ENCODE measurements around the gene TMEM178B.
"Not testable (repeated sequence)": the region's sequence is repeated elsewhere in the genome, so short reads cannot be mapped to it uniquely, and the experiment has no call there.

Gene TMEM178B

DNA sequence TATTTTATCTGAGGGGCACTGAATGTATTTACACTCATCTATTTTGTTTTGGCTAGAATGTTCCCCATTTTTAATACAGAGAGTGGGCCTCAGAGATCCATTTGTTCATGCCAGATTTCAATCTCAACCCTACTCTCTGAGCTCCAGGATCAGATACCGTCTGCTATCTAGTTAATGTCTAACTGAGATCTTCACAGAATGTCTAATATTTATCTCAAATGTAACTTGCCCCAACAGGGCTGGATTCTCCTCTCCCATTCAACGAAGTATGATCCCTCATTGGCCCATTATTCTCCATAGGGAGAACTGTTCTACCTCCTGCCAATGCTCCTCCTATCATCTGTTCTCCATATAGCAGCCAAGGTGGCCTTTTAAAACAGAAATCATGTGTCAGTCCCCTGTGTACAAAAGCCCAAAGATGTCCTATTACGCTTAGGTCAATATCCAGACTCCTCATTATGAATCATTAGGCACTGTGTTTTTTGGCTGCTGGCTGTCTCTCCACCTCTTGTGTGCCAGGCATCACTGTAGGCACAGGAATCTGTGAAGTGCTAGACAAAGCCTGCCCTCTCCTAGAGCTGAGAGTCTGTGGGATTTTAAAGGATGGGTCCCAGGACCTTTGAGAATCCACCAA is 308.0 kb downstream of the TMEM178B start:
- DNase-seq (ENCODE audit: low read depth in 2 of 3, low spot score in 2 of 3) = no peak

DNA sequence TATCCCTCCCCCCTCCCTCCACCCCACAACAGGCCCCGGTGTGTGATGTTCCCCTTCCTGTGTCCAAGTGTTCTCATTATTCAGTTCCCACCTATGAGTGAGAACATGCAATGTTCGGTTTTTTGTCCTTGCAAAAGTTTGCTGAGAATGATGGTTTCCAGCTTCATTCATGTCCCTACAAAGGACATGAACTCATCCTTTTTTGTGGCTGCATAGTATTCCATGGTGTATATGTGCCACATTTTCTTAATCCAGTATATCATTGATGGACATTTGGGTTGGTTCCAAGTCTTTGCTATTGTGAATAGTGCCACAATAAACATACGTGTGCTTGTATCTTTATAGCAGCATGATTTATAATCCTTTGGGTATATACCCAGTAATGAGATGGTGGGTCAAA is 309.5 kb downstream of the TMEM178B start:
- not testable (repeated sequence) for DNase-seq (ENCODE audit: low read depth in 2 of 3, low spot score in 2 of 3)

DNA sequence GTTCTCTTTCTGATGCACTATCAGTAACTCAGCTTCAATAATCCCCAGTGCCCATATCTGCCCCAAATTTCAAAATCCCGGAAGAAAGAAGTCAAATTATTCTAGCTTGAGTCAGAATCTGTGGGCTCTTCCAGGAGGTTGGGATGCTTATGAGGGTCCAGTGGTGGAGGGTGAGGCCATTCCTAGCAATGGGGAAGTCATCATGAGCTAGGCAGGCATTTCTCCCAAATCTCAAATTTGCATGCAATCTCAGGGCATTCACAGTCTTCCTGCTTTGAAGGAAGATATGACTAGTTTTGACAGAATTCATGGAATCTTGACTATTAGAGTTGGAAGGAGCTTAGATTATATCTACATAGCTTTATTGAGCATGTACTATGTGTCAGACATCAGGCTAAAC is 313.0 kb downstream of the TMEM178B start:
- no peak for DNase-seq (ENCODE audit: low read depth in 2 of 3, low spot score in 2 of 3)

DNA sequence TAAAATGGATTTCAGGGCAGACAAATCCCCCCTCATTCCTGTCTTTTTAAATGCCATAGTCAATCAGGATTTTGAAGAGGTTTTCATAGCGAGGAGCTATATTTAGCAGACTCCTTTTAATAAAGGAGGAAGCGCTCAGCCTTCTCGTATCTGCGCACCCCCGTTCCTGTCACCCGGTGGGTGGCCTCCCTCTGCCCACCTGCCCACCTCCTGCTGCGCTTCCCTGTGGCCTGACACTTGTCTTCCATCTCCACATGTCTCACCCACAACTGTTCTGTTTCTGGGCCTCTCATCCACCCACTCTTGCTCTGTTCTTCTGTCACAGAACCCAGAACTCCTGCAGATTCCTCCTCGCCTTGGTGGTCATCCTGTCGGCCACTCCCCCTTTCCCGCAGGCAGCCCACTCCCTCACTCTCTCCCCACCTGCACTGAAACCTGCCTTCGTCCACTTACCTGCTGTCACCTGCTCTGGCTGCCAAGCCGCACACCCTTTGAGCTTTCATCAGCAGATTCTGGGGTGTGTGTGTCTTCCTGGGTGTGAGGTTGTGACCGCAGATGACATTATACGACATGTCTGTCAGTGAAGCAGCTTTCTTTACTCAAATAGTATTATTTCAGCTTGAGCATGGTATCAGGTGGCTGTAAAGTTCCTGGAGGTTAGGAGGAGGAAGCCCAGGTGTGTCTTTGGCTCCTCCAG is 313.8 kb downstream of the TMEM178B start:
- no peak for DNase-seq (ENCODE audit: low read depth in 2 of 3, low spot score in 2 of 3)

DNA sequence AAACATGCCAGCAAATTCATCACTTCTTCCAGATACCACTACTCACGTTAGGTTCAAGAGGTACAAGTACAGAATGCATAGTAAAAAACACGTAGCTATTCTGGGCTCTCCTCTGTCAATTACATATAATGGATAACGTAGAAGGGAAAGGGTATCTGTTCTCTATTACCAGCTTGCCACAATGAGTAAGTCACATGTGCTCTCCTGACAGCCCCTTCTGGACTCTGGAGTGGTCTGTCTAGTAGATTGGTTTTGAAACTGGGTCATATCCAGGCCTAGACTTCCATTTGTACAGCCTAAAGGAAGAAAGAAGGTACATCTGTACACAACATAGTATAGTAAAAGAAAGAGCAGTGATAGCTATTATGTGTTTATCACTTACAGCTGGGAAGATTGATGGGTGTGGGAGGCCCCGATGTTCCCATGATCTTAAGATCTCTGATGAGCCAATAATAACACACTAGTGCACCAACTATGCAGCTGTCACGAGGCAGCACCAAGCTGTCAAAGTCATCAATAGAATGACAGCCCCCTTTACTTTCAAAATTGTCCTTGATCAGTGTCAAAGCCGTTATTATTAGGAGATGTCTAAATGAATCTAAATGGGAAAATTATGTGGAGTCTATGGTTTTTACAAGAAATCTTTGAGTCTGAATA is 315.4 kb downstream of the TMEM178B start:
- no peak for DNase-seq (ENCODE audit: low read depth in 2 of 3, low spot score in 2 of 3)

DNA sequence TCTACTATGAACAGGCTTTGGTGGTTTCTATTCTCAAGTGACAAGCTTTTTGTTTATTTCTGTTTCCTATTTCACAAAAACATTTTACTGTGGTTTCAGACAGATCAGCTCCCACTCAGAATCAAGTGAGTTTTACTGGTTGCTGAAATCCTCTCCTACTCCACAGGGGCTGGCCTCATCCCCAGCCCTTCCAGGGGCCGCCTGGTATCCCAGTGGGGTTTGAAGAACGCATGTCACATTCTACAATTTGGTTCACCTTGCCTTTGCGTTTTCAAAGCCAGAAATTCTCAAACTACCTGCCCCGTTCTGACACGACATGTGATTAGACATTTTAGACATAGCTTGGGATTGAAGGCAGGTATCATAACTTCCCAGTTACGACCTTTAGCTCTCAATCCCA is 316.5 kb downstream of the TMEM178B start:
- no peak for DNase-seq (ENCODE audit: low read depth in 2 of 3, low spot score in 2 of 3)

DNA sequence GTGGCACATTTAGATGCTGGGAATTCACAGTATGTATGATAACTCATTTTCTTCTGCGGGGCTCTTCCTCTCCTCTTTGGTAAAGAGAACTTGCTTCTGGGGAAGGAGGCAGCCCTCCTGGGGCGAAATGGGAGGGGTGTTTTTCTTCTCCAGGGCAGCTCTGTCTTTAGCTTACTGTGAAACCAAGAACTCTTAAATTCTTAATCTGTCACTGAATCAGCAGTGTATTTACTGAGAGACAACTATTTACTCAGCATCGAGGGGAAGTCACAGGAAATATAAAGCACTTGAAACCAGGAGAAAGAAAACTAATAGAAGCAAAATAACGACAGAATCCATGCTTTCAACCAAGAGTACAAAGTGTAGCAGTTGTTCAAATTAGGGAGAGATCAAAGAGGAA is 319.2 kb downstream of the TMEM178B start:
- no peak for DNase-seq (ENCODE audit: low read depth in 2 of 3, low spot score in 2 of 3)

DNA sequence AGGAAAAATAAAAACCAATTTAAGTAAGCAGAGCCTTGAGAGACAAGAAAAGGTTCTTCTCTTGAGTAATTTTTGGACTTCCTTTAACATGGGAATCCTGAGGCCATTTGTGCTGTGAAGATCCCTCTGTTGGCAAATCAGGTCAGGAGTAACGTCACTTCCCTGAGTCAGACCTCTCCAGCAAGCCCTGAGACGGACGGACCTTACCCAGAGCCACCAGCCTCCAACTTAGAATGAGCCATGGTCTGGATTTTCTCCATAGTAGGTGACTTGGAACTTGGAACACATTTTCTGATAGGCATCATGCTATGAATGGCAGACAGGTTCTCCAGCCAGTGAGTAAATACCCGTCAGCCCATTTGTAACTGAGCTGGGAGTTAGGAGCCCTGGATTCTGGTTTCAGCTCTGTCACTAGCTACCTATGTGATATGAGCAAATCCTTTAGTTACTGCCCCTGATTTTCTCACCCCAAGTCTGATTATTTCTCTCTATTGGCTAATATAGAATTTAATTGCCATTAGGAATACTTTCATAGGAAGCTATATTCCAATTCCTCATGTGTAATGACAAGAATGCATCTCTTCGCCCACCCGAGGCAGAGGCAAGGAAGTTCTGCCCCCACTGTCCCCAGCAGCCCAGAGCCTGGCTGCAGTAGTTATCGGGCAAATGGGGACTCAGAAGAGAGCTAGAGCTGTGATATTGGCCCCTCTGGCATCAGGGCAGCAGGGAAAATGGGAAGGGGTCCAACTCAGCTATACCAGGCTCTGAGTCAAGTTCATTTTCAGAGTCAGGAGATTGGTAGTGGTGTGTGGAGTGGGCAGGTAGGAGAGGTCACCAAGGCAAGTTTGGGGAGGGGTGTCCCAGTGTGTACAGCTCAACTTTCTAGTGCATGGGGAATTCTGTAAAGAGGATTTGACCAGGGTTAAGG is 323.6 kb downstream of the TMEM178B start:
- DNase-seq (ENCODE audit: low read depth in 2 of 3, low spot score in 2 of 3) = no peak

DNA sequence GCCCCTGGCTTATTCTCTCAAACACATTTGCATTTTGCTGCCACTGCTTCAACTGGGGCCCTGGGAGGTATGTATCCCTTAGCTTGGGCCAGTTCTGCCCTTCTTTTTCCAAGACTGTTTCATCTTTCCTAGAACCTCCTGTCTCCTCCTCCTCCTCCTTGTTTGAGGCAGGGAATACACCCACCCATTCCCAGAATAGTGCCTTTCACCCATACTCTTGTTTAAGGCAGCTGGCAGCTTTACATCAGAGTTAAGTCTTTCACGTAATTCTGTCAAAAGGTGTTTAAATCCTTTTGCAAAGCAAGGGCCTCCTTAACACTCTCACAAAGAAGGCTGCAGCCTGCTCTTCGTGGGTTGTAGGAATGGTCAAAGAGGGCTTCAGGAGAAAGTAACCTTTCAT is 326.5 kb downstream of the TMEM178B start:
- DNase-seq (ENCODE audit: low read depth in 2 of 3, low spot score in 2 of 3) = no peak

DNA sequence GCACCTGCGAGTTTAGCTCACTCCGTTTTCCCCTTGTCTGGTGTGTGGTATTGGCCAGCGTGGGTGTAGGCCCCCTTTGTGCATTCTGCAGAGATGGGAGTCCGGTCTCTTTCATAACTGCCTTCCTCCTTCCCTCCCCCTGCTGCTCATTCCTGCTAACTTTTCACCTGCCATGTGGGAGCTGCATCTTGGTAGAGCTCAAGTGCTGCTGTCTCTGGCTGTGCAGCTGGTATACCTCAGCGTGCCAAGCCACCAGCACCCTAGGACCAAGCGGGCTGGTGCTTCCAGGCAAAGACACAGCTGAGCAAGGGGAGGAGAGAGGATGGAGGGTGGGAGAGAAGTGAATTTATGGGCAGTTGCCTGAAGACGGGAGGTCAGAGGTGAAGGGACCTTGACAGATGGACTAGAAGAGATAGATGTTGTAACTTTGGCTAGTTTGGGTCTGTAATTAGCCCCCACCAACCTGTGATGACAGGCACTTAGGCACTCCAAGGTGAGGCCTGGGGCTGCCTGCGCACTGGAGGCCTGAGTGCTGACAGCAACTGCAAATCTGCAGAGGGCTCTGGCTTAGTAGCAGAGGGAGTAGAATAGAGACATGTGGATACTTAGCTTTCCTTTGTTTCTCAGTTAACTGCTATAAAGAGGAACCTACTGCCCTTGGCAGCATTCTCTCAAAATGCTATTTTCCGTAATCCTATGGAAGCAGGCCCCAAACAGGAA is 328.6 kb downstream of the TMEM178B start:
- no peak for DNase-seq (ENCODE audit: low read depth in 2 of 3, low spot score in 2 of 3)

DNA sequence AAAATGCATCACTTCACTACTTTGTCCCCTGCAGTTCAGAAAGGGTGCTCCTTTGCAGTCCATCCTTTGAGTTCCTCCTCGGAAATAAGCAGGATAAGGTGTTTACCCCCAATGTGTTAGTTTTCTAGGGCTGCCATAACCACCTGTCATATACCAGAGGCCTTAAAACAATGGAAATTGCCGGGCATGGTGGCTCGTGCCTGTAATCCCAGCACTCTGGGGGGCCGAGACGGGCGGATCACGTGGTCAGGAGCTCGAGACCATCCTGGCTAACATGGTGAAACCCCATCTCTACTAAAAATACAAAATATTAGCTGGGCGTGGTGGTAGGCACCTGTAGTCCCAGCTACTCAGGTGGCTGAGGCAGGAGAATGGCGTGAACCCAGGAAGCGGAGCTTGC is 330.0 kb downstream of the TMEM178B start:
- not testable (repeated sequence) for DNase-seq (ENCODE audit: low read depth in 2 of 3, low spot score in 2 of 3)

DNA sequence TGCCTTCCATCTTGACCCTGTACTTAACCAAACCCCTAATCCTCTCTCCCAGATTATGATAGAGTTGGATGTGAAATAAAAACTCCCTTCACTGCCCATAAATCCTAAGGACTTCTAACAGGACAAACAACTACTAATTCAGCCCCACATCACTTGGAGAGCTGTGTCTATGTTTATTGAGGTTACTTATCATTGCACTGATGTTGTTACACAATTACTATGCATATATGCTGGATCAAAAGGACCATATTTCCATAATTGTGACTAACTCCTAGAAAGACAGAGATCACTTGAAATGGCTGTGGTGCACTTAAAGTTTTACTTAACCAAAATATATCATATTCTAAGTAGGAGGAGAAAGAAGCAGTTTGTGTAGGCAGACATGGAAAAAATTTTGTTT is 332.5 kb downstream of the TMEM178B start:
- no peak for DNase-seq (ENCODE audit: low read depth in 2 of 3, low spot score in 2 of 3)

DNA sequence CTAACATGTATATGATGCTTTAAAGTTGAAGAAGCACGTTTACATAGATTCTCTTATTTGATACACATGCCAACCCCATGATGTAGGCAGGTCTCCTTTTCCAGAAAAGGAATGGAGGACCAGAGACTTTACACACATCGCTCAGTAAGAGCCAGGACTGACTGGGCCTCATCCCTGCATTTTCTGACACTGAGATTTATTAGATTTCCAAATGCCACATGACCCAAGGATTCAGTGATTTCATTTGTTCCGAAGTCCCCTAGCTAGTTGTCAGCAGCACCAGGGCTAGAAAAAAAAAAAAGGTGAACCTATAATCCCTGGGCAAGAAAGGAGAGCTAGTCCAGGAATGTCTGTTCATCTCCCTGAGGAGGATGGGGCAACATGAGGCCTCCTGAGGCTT is 334.0 kb downstream of the TMEM178B start:
- DNase-seq (ENCODE audit: low read depth in 2 of 3, low spot score in 2 of 3) = no peak

DNA sequence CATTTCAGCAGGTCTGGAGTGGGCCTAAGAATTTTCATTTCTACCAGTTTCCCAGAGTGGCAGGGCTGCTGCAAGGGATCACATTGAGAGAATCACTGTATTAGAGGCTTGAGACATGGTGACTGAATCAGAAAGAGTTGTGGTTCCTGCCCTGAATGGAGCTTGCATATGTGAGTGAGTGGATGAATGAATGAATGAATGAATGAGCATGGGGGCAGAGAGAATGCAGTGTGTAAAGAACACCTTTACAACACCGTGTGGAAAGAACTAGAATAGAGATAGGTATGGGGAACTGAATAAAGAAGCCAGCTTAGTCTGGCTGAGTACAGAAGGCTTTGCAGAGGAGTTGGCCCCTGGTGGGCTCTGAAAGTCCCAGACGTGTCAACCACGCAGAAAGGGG is 334.6 kb downstream of the TMEM178B start:
- DNase-seq (ENCODE audit: low read depth in 2 of 3, low spot score in 2 of 3) = no peak

DNA sequence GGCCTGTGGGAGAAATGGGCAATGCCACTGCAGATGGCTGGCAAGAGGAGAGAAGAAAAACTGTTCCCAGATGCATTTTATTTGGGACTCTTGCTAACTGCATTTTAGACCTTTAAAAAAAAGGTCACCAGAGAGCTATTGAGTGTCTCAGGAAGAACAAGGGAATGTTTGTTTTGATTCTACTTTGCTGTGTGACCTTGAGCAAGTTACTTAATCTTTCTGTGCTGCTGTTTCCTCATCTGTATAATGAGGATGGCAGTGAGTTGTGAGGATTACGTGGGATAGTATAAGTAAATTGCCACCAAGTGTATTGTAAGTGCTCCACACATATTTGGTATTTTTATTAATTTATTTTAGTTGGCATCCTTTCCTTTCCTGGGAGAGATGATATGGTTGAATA is 335.4 kb downstream of the TMEM178B start:
- no peak for DNase-seq (ENCODE audit: low read depth in 2 of 3, low spot score in 2 of 3)

DNA sequence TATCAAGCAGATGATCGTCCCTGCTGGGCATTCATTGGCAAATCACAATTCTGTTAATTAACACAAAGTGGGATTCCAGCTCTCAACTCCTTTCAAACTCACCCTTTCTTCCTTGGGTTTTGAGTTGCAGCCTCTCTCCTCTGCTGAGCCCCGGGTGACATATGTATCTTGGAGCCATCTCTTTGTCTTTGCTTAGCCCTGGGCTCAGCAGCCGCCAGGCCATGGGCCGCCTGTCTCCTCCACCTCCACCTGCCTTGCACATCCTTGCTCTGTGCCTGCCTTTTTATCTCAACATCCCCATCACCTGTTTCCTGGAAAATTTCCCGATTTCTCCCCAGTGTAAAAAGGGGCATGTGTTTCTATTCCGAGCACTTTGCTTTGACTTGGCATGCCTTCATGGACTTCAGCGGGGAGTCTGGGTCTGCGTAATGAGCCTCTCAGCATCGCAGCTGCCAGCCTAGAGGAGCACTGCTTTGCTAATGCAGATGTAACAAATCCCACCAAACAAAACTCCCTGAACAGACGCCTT is 336.0 kb downstream of the TMEM178B start:
- no peak for DNase-seq (ENCODE audit: low read depth in 2 of 3, low spot score in 2 of 3)

DNA sequence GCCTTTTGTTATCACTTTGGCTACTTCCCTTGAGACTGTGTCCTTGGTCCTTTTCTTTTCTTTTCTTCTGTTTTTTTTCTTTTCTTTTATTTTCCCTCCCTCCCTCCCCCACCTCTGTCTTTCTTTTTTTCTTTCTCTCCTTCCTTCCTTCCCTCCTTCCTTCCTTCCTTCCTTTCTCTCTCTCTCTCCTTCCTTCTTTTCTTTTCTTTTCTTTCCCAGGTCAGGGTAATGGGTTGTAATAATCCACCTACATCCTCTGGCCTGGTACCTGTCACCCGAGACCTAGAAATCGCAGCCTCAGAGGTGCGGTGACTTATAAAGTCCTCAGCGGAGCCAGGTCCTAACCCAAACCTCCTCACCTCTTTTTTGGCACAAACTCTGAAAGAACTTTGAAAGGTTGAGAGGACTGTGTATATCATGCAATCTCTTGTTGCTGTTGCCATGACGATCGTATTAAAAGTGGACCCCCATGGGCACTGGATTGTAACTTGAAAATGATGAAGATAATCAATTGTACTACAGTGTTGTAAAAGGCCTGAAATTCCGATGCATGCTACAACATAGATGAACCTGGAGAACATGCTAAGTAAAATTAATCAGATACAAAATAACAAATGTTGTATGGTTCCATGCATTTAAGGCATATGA is 336.6 kb downstream of the TMEM178B start:
- no peak for DNase-seq (ENCODE audit: low read depth in 2 of 3, low spot score in 2 of 3)

DNA sequence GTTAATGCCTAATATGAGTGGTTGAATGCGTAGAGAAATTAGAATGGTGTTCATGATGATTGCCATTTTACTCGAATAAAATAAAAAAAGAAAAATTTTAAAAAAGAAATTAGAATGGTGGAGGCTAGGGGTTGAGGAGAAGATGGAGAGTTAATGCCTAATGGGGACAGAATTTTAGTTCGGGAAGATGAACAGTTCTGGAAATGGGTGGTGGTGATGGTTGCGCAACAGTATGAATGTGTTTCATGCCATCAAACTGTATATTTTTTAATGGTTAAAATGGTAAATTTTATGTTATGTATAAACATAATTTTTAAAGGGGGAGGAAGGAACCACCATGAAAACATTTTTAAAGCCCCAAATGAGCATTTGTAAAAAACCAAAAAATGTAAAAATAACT is 337.3 kb downstream of the TMEM178B start:
- no peak for DNase-seq (ENCODE audit: low read depth in 2 of 3, low spot score in 2 of 3)

DNA sequence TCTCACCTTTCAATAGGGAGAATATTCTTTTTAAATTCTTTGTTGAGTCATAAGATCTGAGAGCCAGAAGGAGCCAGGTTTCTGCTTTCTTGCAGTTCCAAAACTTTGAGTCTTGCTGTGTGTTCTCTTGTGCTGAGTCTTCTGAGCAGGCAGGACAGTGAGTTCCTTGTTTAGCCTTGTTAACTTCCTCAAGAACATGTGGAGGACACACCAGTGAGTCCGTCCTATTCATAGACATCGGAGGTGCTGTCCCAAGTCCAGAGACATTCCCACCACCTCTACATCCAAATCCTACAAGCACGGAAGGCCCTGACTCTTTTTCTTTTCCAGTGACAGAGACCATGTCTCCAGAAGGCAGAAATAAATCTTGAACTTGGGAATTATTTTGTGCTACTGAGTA is 342.1 kb downstream of the TMEM178B start:
- DNase-seq (ENCODE audit: low read depth in 2 of 3, low spot score in 2 of 3) = no peak

DNA sequence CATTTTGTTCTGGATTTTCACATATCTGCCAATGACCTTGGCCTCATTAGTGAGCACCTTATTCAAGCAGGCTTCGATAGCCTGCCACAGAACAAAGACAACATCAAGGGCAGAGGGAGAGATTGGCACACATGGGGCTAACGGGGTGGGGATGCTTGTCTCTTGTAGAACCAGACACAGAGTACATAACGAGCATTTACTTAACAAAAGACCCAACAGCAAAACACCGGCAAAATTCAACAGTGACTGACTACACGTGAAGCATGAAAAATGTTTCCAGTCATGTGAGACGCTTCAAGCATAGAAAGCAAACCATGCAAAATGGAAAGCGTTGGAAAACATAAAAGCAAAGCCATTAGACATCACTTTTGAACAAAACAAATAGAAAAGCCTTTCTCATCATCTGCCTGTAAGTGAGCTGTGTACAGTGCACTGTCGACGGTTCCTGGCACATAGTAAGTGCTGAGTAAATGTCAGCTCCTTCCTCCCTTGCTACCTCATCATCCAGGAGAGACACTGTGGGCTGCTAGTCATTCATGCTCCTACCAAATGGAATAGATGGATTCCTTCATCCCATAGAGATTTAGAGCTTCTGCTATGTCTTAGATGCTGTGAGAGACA is 342.9 kb downstream of the TMEM178B start:
- no peak for DNase-seq (ENCODE audit: low read depth in 2 of 3, low spot score in 2 of 3)

All from activated CD8-positive, alpha-beta memory T cell treated with anti-CD3 and anti-CD28 coated beads for 48 hours (primary cell).